Activated T-helper 2 cell treated with anti-CD3 and anti-CD28 coated beads, Interferon-gamma antibody, Interleukin-2, Interleukin-4, amounts not matched to agents 10 μg/mL and 5 μg/mL and 100 μg/mL, durations not matched to agents 14 hours and 24 hours and 36 hours (primary cell): ENCODE results near the gene FAM83F. TPM values are rescaled to one million over a fixed set of nuclear protein-coding genes. Genes with fewer than 3 reads are reported as not detected.
"Not testable (repeated sequence)": the region's sequence is repeated elsewhere in the genome, so short reads cannot be mapped to it uniquely, and the experiment has no call there.

Experiments
- DNase-seq: peaks from one replicate; pipeline ENCODE4 v3.0.0; 2021; ENCODE audit warnings: low spot score
- H3K27ac Mint-ChIP-seq: one replicate; pipeline ENCODE4 v1.8.0; 2021; ENCODE audit warnings: mixed read lengths
- H3K27me3 Mint-ChIP-seq: one replicate; pipeline ENCODE4 v1.8.0; 2021; ENCODE audit warnings: low read depth, mixed read lengths
- H3K36me3 Mint-ChIP-seq: one replicate; pipeline ENCODE4 v1.8.0; 2021; ENCODE audit warnings: low read depth, mixed read lengths
- H3K4me1 Mint-ChIP-seq: one replicate; pipeline ENCODE4 v1.8.0; 2021; ENCODE audit warnings: low read depth, mixed read lengths
- H3K4me3 Mint-ChIP-seq: one replicate; pipeline ENCODE4 v1.8.0; 2021; ENCODE audit warnings: low read depth, mild to moderate bottlenecking, moderate library complexity, mixed read lengths
- H3K9me3 Mint-ChIP-seq: one replicate; pipeline ENCODE4 v1.8.0; 2021; ENCODE audit warnings: mixed read lengths
- intact Hi-C: fragments of 100-400 bp; cut with micrococcal nuclease; formaldehyde crosslinking; loops from one replicate; pipeline ENCODE4 v1.15.1; 2023
- total RNA-seq: library from RNA; stranded (reverse); gene quantifications from 2 replicates; pipeline ENCODE4 v1.2.3, GENCODE V29; 2022

The FAM83F gene
- total RNA-seq, 1 donor from 2014 or later: 0.07 TPM

DNA sequence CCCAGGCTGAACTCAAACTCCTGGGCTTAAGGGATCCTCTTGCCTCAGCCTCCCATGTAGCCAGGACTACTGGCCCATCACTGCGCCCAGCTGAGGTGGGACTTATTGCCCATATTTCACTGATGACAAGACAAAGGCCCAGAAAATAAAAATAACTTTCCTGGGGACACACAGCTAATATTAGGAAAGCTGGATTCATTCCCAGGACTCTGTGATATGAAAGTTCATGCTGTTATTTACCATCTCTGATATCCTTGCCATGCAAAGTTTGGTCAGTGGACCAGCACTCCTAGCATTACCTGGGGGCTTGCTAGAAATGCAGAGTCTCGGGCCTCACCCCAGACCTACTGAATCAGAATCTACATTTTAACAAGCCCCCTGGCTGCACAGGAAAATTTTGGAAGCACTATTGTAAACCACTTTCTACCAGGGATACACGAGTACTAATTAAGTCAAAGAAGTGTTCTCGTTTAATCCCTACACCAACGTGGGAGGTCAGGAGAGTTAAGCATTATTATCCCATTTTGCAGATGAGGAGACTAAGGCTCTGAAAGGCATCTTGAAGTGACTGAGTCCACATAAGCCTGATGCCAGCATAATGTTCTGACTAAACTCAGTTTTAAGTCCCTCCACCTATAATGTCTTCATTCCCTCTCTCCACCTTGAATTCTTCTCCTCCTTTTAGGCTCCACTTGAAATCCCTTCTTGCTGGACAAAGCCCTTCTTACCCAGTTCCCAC, 2.5 kb upstream of the FAM83F start:
- peaks cover 50% of the 10 kb centered on the region for H3K27me3 Mint-ChIP-seq
- H3K4me1 Mint-ChIP-seq: peaks cover 7% of the 10 kb centered on the region
- no peak for DNase-seq
- H3K36me3 Mint-ChIP-seq: no peaks in the 10 kb centered on the region
- no peak overlapping the region for H3K4me3 Mint-ChIP-seq
- intact Hi-C loops: no loop called here
- no peak overlapping the region for H3K27ac Mint-ChIP-seq
- H3K9me3 Mint-ChIP-seq: no peaks in the 10 kb centered on the region

DNA sequence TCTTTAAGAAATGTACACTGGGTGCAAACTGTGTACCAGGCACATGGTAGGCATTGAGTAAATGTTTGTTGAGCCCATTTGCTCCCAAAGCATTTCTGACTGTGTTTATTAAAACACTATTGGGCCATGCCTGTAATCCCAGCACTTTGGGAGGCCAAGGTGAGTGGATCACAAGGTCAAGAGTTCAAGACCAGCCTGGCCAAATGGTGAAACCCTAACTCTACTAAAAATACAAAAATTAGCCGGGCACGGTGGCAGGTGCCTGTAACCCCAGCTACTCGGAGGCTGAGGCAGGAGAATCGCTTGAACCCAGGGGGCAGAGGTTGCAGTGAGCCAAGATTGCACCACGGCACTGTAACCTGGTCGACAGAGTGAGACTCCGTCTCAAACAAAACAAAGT, 1.9 kb upstream of the FAM83F start:
- H3K27ac Mint-ChIP-seq, H3K4me1 Mint-ChIP-seq, intact Hi-C loops, H3K4me3 Mint-ChIP-seq, H3K36me3 Mint-ChIP-seq, H3K9me3 Mint-ChIP-seq, DNase-seq: not testable (repeated sequence)
- H3K27me3 Mint-ChIP-seq: peaks cover 52% of the 10 kb centered on the region

DNA sequence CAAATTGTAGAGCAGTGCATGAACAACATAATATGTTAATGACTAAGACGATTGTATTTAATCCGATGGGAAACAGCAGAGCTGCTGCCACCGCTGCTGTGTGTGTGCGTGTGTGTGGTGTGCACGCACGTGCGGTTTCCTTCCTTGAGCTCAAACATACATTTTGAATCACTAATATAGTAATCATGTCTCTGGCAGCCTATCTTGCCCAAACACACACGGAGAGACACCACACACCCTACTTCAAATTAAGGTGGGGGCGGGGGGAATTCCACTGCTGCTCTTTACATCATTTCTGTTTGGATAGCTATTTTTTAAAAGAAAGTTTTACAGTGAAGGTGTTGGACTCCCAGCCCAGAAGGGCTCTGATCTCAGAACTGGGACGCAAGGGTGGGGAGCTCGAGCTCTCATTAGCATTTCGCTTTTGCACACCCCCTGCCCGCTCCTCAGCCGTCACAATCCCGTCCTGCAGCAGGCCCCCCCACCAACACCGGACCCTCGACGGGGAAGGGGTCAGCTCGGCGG, 651 bp upstream of the FAM83F start:
- peaks cover 53% of the 10 kb centered on the region for H3K27me3 Mint-ChIP-seq
- H3K4me1 Mint-ChIP-seq: peaks cover 7% of the 10 kb centered on the region
- H3K27ac Mint-ChIP-seq: peak overlapping the region; percentile 39
- peak overlapping the region; percentile 60 for H3K4me3 Mint-ChIP-seq
- no peaks in the 10 kb centered on the region for H3K9me3 Mint-ChIP-seq
- H3K36me3 Mint-ChIP-seq: no peaks in the 10 kb centered on the region
- no peak for DNase-seq
- intact Hi-C loops: no loop called here

DNA sequence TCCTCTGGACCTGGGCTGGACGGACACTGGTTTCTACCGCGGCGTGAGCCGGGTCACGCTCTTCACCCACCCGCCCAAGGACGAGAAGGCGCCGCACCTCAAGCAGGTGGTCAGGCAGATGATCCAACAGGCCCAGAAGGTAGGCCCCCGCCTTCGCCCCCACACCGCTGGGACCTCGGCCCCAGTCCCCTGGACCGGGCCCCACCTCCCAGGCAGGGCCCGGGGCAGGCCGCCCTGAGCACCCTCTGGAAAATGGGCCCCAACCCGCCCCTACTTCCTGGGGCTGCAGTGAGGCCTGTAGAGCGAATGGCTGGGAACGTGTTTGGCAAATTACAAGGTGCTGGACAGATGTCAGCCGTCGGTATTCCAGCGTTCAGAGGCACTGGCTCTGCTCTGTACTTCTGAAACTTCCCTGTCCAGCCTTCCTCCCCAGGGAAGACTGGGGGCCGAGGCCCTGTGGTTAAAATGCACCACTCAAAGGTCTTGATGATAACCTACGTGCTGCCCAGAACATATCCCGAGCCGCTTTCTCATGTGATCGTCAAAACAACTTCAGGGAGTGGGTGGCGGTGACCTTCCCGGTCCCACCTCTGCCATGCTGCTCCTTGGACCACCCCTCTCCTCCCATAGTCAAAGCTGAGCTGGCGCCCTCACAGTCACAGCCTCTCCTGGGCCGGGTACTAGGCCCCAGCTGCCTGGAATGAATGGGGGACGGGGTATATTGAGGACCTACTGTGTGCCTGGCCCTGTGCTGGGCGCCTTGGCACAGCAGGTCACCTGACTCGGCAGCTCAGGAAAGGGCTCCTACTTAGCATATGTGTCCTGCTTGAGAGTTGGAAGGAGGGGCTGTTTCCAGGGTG, 869 bp downstream of the FAM83F start:
- Mint-ChIP-seq H3K27ac (no peak overlapping the region), H3K27me3 (peaks cover 54% of the 10 kb centered on the region), H3K9me3 (no peaks in the 10 kb centered on the region), H3K36me3 (no peaks in the 10 kb centered on the region), H3K4me3 (peak overlapping the region; percentile 24), H3K4me1 (peaks cover 7% of the 10 kb centered on the region)
- intact Hi-C loops: no loop called here
- no peak for DNase-seq

- H3K9me3 Mint-ChIP-seq: no peaks in the 10 kb centered on the region
- H3K27ac Mint-ChIP-seq: no peak overlapping the region
Measured at GRCh38 chr22:39996732-39997131, 2.0 kb downstream of the FAM83F start.

GRCh38 chr22:39997421-39997820, 2.7 kb downstream of the FAM83F start:
- Mint-ChIP-seq H3K36me3 (no peaks in the 10 kb centered on the region), H3K4me1 (peaks cover 7% of the 10 kb centered on the region), H3K27ac (no peak overlapping the region), H3K9me3 (no peaks in the 10 kb centered on the region), H3K27me3 (peaks cover 52% of the 10 kb centered on the region), H3K4me3 (no peak overlapping the region)
- no peak for DNase-seq
- intact Hi-C loops: no loop called here

More at GRCh38 chr22:39996732-39997131, 2.0 kb downstream of the FAM83F start:
- peaks cover 51% of the 10 kb centered on the region for H3K27me3 Mint-ChIP-seq
- H3K4me3 Mint-ChIP-seq: no peak overlapping the region
- peaks cover 7% of the 10 kb centered on the region for H3K4me1 Mint-ChIP-seq
- intact Hi-C loops: no loop called here
- no peaks in the 10 kb centered on the region for H3K36me3 Mint-ChIP-seq
- DNase-seq: no peak

DNA sequence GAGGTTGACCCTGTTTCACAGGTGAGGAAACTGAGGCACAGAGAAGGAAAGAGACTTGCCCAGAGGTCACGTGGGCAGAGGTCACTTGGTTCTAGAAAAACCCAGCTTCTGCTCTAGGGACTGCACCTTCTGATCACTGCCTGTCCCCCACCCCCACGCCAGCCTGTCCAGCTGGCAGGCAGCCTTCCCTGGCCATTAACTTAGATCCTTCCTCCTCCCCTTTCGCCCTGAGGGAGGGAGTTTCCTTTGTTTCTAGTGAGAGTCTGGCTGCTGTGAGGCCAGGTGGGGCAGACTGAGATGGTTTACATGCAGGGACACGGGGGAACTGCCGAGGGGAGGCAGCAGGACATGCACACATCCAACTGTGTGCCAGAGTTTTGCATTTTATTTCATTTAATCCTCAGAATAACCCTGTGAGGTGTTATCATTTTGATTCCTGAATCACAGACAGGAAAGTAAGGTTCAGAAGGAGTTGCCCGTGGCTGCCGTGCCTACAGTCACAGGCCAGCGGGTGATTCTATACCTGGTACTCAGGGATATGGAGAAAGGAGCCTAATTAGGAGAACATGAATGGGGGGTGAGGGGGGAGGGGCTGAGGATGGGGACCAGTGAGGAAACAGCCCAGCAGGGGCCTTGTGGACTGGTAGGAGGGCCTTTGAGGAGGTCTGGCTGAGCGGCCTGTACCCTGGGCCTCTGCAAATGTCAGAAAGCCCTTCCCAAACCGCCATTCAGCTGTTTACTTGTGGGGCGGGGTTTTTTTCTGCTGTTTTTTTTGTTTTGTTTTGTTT, 3.4 kb downstream of the FAM83F start:
- intact Hi-C loops: no loop called here
- H3K4me3 Mint-ChIP-seq: no peak overlapping the region
- H3K36me3 Mint-ChIP-seq: no peaks in the 10 kb centered on the region
- no peak for DNase-seq
- no peaks in the 10 kb centered on the region for H3K9me3 Mint-ChIP-seq
- peaks cover 7% of the 10 kb centered on the region for H3K4me1 Mint-ChIP-seq
- no peak overlapping the region for H3K27ac Mint-ChIP-seq
- peaks cover 49% of the 10 kb centered on the region for H3K27me3 Mint-ChIP-seq

DNA sequence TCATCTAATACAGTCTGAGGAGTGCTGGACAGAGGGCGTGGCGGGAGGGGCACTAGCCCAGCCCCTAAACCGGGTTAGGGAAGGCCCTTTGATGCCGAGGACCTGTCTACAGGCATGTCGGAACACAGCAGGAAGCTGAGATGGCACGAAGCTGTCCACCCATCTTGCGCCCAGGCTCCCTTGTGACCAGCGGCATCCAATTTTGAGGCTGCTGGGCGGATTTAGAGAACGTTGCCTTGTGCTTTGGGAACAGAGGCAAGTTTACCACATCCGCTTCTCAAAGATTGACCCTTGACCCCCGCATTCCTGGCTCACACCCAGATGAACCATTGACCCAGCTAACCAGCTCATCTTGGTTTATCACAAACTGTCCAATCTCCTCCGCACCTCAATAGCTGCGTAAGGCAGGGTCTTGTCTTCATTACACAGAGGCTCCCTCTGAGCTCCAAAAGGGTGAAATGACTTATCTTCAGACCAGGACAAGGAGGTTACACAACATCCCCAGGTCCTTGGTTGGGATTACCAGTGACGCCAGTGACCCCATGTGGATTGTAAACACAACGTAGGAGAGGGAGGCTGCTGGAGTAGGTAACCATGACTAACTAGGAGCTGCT, 4.5 kb downstream of the FAM83F start:
- no peak for DNase-seq
- Mint-ChIP-seq H3K9me3 (no peaks in the 10 kb centered on the region), H3K36me3 (no peaks in the 10 kb centered on the region), H3K4me3 (no peak overlapping the region), H3K27me3 (peaks cover 41% of the 10 kb centered on the region), H3K27ac (no peak overlapping the region), H3K4me1 (peaks cover under 1% of the 10 kb centered on the region)
- intact Hi-C loops: no loop called here

DNA sequence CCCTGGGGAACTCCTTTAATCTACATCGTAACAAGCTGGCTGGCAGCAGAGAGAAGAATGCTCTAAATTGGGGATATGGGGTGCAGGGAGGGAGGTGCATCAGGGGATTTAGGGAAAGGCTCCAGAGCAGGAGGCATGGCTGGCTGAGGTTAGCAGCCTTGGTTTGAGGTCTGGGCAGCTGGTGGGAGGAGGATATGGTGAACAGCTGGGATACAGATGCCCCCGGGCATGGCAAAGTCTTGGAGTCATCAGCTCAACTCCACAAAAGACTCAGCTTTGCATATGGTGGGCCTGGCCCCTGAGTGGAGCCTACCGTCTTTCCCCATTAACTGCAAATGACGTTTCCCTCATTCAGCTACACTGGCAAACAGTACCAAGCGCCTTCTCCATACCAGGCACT, 5.4 kb downstream of the FAM83F start:
- Mint-ChIP-seq H3K27me3 (peaks cover 41% of the 10 kb centered on the region), H3K4me3 (no peak overlapping the region), H3K36me3 (no peaks in the 10 kb centered on the region), H3K27ac (no peak overlapping the region), H3K9me3 (no peaks in the 10 kb centered on the region), H3K4me1 (no peaks in the 10 kb centered on the region)
- intact Hi-C loops: no loop called here
- no peak for DNase-seq

- no peaks in the 10 kb centered on the region for H3K36me3 Mint-ChIP-seq
- H3K4me3 Mint-ChIP-seq: no peak overlapping the region
Measured at GRCh38 chr22:40001106-40001505, 6.4 kb downstream of the FAM83F start.

DNA sequence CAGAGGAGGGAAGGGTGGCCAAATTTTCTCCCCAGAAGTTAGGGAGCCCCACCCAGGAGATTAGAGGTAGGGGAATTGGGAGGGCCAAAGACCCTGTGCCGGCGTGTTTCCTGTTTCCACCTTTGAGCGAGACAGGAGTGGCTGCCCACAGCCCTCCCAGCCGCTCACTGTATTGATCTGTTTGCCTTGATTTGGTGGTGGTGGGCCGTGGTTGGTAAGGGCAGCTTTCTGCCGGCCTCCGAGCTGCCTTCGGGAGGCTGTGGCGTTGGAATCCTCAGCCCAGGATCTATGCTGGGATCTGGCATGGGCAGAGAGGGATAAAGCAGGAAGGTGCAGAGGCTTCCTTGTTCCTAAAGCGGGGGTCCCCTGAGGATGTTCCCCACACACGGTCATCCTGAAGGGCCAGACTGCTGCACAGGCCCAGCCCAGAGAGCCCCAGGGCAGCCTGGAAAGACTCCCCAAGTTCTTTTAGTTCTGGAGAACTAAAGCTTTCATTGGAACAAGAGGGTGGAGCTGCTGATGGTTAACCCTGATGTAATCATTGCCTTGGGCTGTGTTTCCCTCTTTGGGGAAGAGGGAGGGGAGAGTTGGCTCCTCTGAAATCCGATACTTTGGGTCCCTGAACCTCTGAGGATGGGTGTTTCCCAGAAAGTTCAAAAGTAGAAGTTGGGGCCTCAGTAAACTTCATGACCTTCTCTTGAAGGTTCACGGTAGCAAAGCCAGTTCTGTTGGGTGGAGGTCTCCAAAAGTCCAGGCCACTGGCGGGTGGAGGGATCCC, 7.2 kb downstream of the FAM83F start:
- no peaks in the 10 kb centered on the region for H3K9me3 Mint-ChIP-seq

More at GRCh38 chr22:40001106-40001505, 6.4 kb downstream of the FAM83F start:
- no peak for DNase-seq
- Mint-ChIP-seq H3K4me1 (no peaks in the 10 kb centered on the region), H3K27me3 (peaks cover 36% of the 10 kb centered on the region), H3K9me3 (no peaks in the 10 kb centered on the region), H3K27ac (no peak overlapping the region)
- intact Hi-C loops: no loop called here

More for the DNA sequence above, 7.2 kb downstream of the FAM83F start:
- Mint-ChIP-seq H3K27me3 (peaks cover 33% of the 10 kb centered on the region), H3K4me1 (no peaks in the 10 kb centered on the region), H3K36me3 (no peaks in the 10 kb centered on the region), H3K27ac (no peak overlapping the region), H3K4me3 (no peak overlapping the region)
- DNase-seq: no peak
- intact Hi-C loops: no loop called here
